OCI-LY1 (cell line): ENCODE measurements around the gene ZNF710.
A peak's percentile ranks its signal among the peaks of the same experiment; 100 is the strongest.

Source experiments
- H2AFZ ChIP-seq: fragments of 200-600 bp; sonication (generic), shearing (Covaris generic); 2 replicates; pipeline ENCODE4 v1.6.0; 2014; ENCODE audit warnings: antibody characterized with exemption, mild to moderate bottlenecking, low read length
- H3F3A ChIP-seq: fragments of 200-600 bp; sonication (generic), shearing (Covaris generic); 2 replicates; pipeline ENCODE4 v1.6.0; 2014; ENCODE audit warnings: mild to moderate bottlenecking, antibody characterized with exemption, low read length, moderate library complexity; ENCODE audit not compliant: insufficient read depth
- H3K27ac ChIP-seq: fragments of 200-600 bp; sonication (generic); 2 replicates; pipeline ENCODE4 v1.5.1; 2014; ENCODE audit warnings: low read length, mixed run types, mild to moderate bottlenecking, low read depth; ENCODE audit not compliant: poor library complexity, severe bottlenecking
- H3K27me3 ChIP-seq: fragments of 200-600 bp; sonication (generic); 2 replicates; pipeline ENCODE4 v1.6.0; 2014; ENCODE audit warnings: antibody characterized with exemption, mild to moderate bottlenecking, low read length, moderate library complexity; ENCODE audit not compliant: insufficient read depth
- H3K36me3 ChIP-seq: fragments of 200-600 bp; sonication (generic); 2 replicates; pipeline ENCODE4 v1.6.1; 2014; ENCODE audit warnings: mild to moderate bottlenecking, antibody characterized with exemption, low read length, moderate library complexity, mixed read lengths; ENCODE audit not compliant: insufficient read depth
- H3K4me1 ChIP-seq: fragments of 200-600 bp; sonication (generic); 2 replicates; pipeline ENCODE4 v1.5.1; 2014; ENCODE audit warnings: mild to moderate bottlenecking, low read length, moderate library complexity; ENCODE audit not compliant: insufficient read depth, severe bottlenecking
- H3K4me2 ChIP-seq: fragments of 200-600 bp; sonication (generic), shearing (Covaris generic); 2 replicates; pipeline ENCODE4 v1.6.1; 2014; ENCODE audit warnings: low read length
- H3K4me3 ChIP-seq: fragments of 200-600 bp; sonication (generic); 2 replicates; pipeline ENCODE4 v1.5.1; 2014; ENCODE audit warnings: low read length, low read depth, mild to moderate bottlenecking, mixed read lengths; ENCODE audit not compliant: poor library complexity, severe bottlenecking
- H3K79me2 ChIP-seq: fragments of 200-600 bp; shearing (Covaris generic); 2 replicates; pipeline ENCODE4 v1.6.1; 2016; ENCODE audit warnings: mixed run types, low read length, mixed read lengths; ENCODE audit not compliant: insufficient read depth
- H3K9ac ChIP-seq: fragments of 200-600 bp; sonication (generic), shearing (Covaris generic); 2 replicates; pipeline ENCODE4 v1.6.1; 2014; ENCODE audit warnings: mild to moderate bottlenecking, low read length, mixed read lengths
- H3K9me2 ChIP-seq: fragments of 200-600 bp; sonication (generic), shearing (Covaris generic); 2 replicates; pipeline ENCODE4 v1.6.1; 2014; ENCODE audit warnings: low read depth, mild to moderate bottlenecking, low read length, mixed read lengths
- H3K9me3 ChIP-seq: fragments of 200-600 bp; shearing (Covaris generic); 2 replicates; pipeline ENCODE4 v1.6.1; 2014; ENCODE audit warnings: low read length, mixed read lengths
- H4K20me1 ChIP-seq: fragments of 200-600 bp; sonication (generic), shearing (Covaris generic); 2 replicates; pipeline ENCODE4 v1.6.0; 2016; ENCODE audit warnings: mild to moderate bottlenecking, low read length; ENCODE audit not compliant: insufficient read depth
- EZH2 ChIP-seq: fragments of 200-600 bp; sonication (generic), shearing (Covaris generic); IDR thresholded peaks from 2 replicates; pipeline ENCODE4 v1.8.0; 2017; ENCODE audit warnings: borderline replicate concordance, mixed run types, mild to moderate bottlenecking, antibody characterized with exemption, low read length, moderate library complexity, mixed read lengths
- TF ChIP-seq, protein P1 (sequence below): fragments of 200-600 bp; sonication (generic), shearing (Covaris generic); IDR thresholded peaks from 2 replicates; pipeline ENCODE4 v1.5.1; 2017; ENCODE audit warnings: mild to moderate bottlenecking, antibody characterized with exemption, low read length, moderate library complexity, mixed read lengths

The ZNF710 gene

DNA sequence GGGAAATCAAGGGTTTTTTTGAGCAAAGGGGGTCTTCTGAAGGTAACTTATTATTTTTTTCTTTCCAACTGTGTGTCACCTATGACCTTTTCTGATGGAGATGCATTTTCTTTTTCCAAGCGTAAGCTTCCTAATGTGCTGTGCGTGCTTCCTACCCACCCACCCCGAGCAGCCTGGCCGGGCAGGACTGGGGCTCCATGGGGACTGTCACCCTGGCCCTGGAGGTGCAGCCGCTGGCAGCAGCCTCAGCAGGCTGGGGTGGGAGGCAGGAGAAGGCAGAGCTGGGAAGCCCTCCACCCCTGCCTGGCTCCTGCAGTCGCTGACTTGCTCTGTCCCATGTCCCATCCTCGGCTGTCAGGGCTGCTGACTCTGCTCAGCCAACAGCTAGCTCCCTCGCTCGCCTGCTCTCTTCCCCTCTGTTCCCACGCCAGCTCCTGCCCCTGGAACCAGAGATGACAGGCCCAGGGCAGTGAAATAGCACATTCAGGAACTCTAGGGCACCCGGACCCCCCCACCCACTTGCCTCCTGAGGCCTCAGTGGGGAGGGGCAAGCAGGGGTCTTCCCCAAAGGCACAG is 79.8 kb downstream of the ZNF710 start:
- Histone ChIP-seq H3K4me2 (no peak overlapping the region), H2AFZ (no peak overlapping the region), H3K9ac (no peak overlapping the region), H3F3A (no peaks in the 10 kb centered on the region), H3K36me3 (peaks cover 38% of the 10 kb centered on the region), H3K9me2 (no peaks in the 10 kb centered on the region), H3K27ac (no peak overlapping the region), H3K27me3 (no peaks in the 10 kb centered on the region), H3K9me3 (no peaks in the 10 kb centered on the region), H4K20me1 (no peaks in the 10 kb centered on the region), H3K79me2 (no peaks in the 10 kb centered on the region), H3K4me3 (no peak overlapping the region), H3K4me1 (peaks cover 17% of the 10 kb centered on the region)
- TF ChIP-seq, protein P1, sequence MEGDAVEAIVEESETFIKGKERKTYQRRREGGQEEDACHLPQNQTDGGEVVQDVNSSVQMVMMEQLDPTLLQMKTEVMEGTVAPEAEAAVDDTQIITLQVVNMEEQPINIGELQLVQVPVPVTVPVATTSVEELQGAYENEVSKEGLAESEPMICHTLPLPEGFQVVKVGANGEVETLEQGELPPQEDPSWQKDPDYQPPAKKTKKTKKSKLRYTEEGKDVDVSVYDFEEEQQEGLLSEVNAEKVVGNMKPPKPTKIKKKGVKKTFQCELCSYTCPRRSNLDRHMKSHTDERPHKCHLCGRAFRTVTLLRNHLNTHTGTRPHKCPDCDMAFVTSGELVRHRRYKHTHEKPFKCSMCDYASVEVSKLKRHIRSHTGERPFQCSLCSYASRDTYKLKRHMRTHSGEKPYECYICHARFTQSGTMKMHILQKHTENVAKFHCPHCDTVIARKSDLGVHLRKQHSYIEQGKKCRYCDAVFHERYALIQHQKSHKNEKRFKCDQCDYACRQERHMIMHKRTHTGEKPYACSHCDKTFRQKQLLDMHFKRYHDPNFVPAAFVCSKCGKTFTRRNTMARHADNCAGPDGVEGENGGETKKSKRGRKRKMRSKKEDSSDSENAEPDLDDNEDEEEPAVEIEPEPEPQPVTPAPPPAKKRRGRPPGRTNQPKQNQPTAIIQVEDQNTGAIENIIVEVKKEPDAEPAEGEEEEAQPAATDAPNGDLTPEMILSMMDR, result no peak
- no peak for TF ChIP-seq EZH2

DNA sequence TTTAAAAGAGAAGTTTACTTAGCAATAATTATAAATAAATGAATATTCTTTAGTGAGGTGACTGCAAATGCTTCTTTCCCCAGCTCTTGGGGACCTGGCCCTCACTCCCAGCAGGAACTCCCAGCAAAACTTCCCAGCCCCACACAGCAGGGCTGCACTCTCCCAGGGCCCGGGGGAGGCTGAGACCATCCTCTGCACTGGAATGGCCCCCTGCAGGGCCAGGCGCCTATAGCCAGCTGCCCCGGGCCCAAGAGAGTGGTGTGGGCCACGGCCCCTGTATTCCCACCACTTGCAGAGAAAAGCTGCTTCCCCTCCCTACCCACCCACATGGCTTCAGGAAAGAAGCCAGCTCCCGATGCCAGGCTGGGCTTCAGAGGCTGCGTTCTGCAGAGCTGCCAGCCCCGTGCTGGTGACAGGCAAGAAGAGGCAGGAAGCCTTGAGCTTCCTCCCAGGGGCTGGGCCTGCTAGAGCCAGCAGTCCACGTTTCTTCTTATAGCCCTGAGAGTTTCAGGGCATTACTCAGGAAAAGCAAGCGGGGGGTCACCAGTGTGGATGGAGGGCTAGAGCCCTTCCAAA is 81.1 kb downstream of the ZNF710 start:
- no peaks in the 10 kb centered on the region for H3K79me2 ChIP-seq
- peaks cover 17% of the 10 kb centered on the region for H3K4me1 ChIP-seq
- no peak overlapping the region for H3K27ac ChIP-seq
- no peak overlapping the region for H3K4me3 ChIP-seq
- TF ChIP-seq, protein P1, result no peak
- no peak for TF ChIP-seq EZH2
- no peak overlapping the region for H3K4me2 ChIP-seq
- no peaks in the 10 kb centered on the region for H3K27me3 ChIP-seq
- H3K9ac ChIP-seq, result no peak overlapping the region
- no peak overlapping the region for H2AFZ ChIP-seq
- no peaks in the 10 kb centered on the region for H3K9me3 ChIP-seq
- no peaks in the 10 kb centered on the region for H3K9me2 ChIP-seq
- no peaks in the 10 kb centered on the region for H3F3A ChIP-seq
- peaks cover 35% of the 10 kb centered on the region for H3K36me3 ChIP-seq
- H4K20me1 ChIP-seq, result no peaks in the 10 kb centered on the region

DNA sequence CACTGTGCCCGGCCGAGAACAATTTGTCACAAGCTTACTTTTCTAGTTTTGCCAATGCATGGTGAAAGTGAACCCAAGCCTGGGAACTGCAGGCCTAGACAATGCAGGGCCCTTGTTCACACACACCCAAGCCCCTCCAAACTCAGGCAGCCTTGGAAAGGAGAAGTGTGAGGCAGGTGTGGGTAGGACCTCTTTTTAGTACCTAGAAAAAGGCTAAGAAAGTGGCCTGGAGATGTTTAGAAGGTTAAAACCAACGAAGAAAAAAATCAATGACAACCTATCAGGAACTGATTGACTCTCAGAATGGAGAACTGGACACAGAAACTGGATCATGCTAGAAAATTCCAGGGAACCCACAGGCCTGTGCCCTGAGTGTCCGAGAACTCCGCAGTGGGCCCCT is 82.3 kb downstream of the ZNF710 start:
- Histone ChIP-seq H3K27me3 (no peaks in the 10 kb centered on the region), H4K20me1 (no peaks in the 10 kb centered on the region), H3K4me3 (no peak overlapping the region), H2AFZ (no peak overlapping the region), H3K36me3 (peaks cover 41% of the 10 kb centered on the region), H3K27ac (peak overlapping the region; percentile 70), H3K4me1 (peaks cover 17% of the 10 kb centered on the region), H3F3A (no peaks in the 10 kb centered on the region), H3K9ac (no peak overlapping the region), H3K9me3 (no peaks in the 10 kb centered on the region), H3K9me2 (no peaks in the 10 kb centered on the region), H3K79me2 (no peaks in the 10 kb centered on the region), H3K4me2 (no peak overlapping the region; the same call in 1 of the 2 replicates)
- no peak for TF ChIP-seq EZH2
- TF ChIP-seq, protein P1, result no peak
